BE2C (cell line): ENCODE measurements around the gene HNRNPM.
"Not testable (repeated sequence)": the region's sequence is repeated elsewhere in the genome, so short reads cannot be mapped to it uniquely, and the experiment has no call there.

Source experiments
- DNase-seq: peaks from one replicate; pipeline ENCODE4 v3.0.0-alpha.2; 2020
- H3K27me3 ChIP-seq: fragments of 250-450 bp; sonication (Bioruptor Pico); 2 replicates; pipeline ENCODE4 v1.5.1; 2020; ENCODE audit warnings: mild to moderate bottlenecking
- H3K36me3 ChIP-seq: fragments of 250-450 bp; sonication (Bioruptor Pico); 2 replicates; pipeline ENCODE4 v1.5.1; 2020; ENCODE audit warnings: mild to moderate bottlenecking
- H3K4me1 ChIP-seq: fragments of 250-450 bp; sonication (Bioruptor Pico); 2 replicates; pipeline ENCODE4 v1.5.1; 2020
- H3K4me3 ChIP-seq: 2 replicates; pipeline ENCODE4 v1.5.1; 2011; ENCODE audit warnings: low read depth, low read length
- H3K9me3 ChIP-seq: fragments of 250-450 bp; sonication (Bioruptor Pico); 2 replicates; pipeline ENCODE4 v1.5.1; 2020
- CTCF ChIP-seq: IDR thresholded peaks from 2 replicates; pipeline ENCODE4 v1.5.1; 2012; ENCODE audit warnings: mild to moderate bottlenecking, low read depth, low read length

Gene HNRNPM

GRCh38 chr19:8512115-8512967 is 67.6 kb downstream of the HNRNPM start:
- DNase-seq, result peak; percentile 51
- no peaks in the 10 kb centered on the region for H3K9me3 ChIP-seq
- peaks cover 8% of the 10 kb centered on the region; the same call in 1 of the 2 replicates for H3K36me3 ChIP-seq
- H3K27me3 ChIP-seq, result no peaks in the 10 kb centered on the region
- H3K4me1 ChIP-seq, result no peaks in the 10 kb centered on the region; the same call in 1 of the 2 replicates
- no peak for TF ChIP-seq CTCF
- no peak overlapping the region for H3K4me3 ChIP-seq

DNA sequence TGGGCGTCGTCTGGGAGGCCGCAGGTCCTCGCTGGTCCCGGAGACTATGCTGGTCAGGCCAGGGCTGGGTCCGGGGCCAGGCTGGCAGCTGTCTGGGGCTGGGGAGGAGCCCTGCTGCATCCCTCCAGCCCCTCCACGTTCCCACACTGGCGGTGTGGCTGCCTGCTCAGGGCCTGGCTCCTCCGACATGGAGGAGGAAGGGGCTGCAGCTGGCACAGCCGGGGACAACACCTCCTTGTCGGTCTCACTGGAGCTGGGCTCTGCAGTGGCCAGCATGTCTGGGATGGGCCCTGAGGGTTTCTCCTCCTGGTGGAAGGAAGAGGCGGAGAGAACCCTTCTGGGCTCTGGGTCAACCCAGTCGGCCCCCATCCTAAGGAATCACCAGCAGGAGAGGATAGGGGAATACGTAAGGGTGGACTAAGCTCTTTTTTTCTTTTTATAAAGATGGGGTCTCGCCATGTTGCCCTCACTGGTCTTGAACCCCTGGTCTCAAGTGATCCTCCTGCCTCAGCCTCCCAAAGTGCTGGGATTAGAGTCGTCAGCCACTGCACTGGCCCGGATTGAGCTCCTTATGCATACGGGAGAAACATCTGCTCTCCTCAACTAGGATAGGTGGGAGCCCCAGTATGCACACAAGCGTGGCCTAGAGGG is 68.4 kb downstream of the HNRNPM start:
- Histone ChIP-seq H3K36me3 (peaks cover 8% of the 10 kb centered on the region; the same call in 1 of the 2 replicates), H3K27me3 (no peaks in the 10 kb centered on the region), H3K9me3 (no peaks in the 10 kb centered on the region), H3K4me1 (no peaks in the 10 kb centered on the region; the same call in 1 of the 2 replicates), H3K4me3 (peak overlapping the region; percentile 66)
- no peak for DNase-seq
- no peak for TF ChIP-seq CTCF

- H3K4me3 ChIP-seq, result peak within 1 kb of the TSS; percentile 66
- DNase-seq, result peak; percentile 96
- H3K9me3 ChIP-seq, result no peaks in the 10 kb centered on the region
- no peaks in the 10 kb centered on the region; the same call in 1 of the 2 replicates for H3K4me1 ChIP-seq
- peaks cover 8% of the 10 kb centered on the region; the same call in 1 of the 2 replicates for H3K36me3 ChIP-seq
- no peaks in the 10 kb centered on the region for H3K27me3 ChIP-seq
- no peak for TF ChIP-seq CTCF
These were observed 69.1 kb downstream of the HNRNPM start, which contains the start of gene ZNF414 for GRCh38 chr19:8513687-8514504. Gene ZNF414, minus strand, starts transcription at chr19:8514167. Its CDS starts 121 bp downstream, at chr19:8514046.

DNA sequence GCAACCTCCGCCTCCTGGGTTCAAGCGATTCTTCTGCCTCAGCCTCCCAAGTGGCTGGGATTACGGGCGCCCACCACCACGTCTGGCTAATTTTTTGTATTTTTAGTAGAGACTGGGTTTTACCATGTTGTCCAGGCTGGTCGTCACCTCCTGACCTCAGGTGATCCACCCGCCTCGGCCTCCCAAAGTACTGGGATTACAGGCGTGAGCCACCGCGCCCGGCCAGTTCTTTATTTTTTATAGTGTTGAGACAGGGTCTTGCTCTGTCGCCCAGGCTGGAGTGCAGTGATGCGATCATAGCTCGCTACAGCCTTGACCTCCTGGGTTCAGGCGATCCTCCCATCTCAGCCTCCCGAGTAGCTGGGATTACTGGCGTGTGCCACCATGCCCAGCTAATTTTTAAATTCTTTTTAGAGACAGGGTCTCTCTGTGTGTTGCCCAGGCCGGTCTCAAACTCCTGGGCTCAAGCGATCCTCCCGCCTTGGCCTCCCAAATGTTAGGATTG is 69.8 kb downstream of the HNRNPM start:
- H3K36me3 ChIP-seq, H3K9me3 ChIP-seq, DNase-seq, H3K27me3 ChIP-seq, H3K4me1 ChIP-seq: not testable (repeated sequence)
- H3K4me3 ChIP-seq, result peak overlapping the region; percentile 66

DNA sequence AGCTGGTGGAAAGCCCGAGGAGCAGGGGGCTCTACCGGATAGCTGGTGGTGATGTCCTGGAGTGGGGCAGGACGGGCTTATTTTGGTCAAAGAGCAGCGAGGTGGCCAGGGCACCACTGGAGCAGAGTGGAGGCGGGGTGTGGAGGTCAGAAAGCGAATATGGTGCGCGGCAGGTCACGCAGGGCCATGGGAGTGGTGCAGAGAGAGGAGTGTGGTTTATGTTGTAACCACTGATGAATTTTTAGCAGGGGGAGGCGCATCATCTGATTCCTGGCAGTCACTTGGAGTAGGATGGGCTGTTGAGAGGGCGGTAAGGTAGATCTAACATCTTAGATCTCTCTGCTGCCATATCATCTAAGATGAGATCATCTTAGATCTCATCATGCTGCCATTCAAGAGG is 70.5 kb downstream of the HNRNPM start:
- Histone ChIP-seq H3K4me1 (no peaks in the 10 kb centered on the region; the same call in 1 of the 2 replicates), H3K4me3 (no peak overlapping the region), H3K36me3 (peaks cover 8% of the 10 kb centered on the region; the same call in 1 of the 2 replicates), H3K27me3 (no peaks in the 10 kb centered on the region), H3K9me3 (no peaks in the 10 kb centered on the region)
- DNase-seq, result no peak
- TF ChIP-seq CTCF, result no peak
